Measurements from ENCODE around the gene FAM217A. TPM values are rescaled to one million over a fixed set of nuclear protein-coding genes. Genes with fewer than 3 reads are reported as not detected.

FAM217A gene
- total and polyA plus RNA-seq, 9 of the 15 experiments (the other 6 are each of a cell fraction or from before 2014, with no cell fraction given): not detected

DNA sequence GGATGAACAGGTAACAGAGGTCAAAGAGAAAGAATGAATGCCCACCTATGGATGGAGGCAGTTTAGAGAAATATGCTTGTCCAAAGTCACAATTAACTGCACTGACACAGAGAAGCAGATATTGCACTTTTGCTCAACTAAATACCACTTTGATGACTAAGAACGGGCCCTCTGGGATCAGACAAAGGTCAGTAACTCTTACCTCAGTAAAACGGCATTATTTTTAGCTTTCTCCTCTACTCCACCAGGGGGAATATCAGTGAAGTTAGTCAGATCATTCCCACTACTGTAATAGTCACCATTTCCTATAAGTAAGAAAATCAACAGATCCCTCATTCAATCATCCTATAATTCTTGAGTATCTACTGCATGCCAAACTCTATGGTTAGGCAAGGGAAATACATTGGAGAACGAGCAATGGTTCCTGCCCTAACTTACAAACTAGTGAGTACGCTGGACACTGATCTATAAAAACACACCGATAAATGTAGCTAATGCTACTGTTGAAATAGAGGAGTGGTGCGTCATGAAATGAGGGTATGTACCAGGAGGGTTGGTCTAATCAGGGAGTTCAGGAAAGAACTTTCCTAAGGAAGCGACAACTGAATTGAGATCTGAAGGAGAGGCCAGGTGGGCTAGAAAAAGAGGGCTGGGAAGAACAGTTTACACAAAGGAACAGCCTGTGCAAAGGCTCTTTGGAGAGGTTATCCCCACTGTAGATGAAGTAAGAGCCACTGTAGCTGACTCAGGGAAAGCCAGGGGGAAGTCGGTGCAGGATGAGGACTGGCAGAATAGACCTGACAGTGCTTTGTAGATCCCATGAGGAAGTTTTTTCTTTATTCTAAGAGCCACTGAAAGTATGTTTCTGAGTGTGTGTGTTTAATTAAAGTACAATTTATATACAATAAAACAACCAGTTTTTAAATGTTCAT lies 47.3 kb upstream of the FAM217A start:
- in situ Hi-C loops (cut with MboI): no loop called here
- H3K27me3 ChIP-seq (ENCODE audit: control insufficient read depth in 2 of 2, insufficient read depth in 2 of 2, low read length in 2 of 2): no peaks in the 10 kb centered on the region
- no TSS peak for BruUV-seq (replicated peaks)
- 55% methylated on average over 8 of the region's 8 CpGs for WGBS (ENCODE audit: insufficient coverage, low coverage, missing lambda C conversion rate)
- H3K36me3 ChIP-seq (ENCODE audit: control insufficient read depth, insufficient read depth, low read length): peaks cover 86% of the 10 kb centered on the region
- ATAC-seq (peak; percentile 81), DNase-seq (ENCODE audit: extremely low read depth in 1 of 4, low spot score in 3 of 4) (peak in 2 of 4 experiments; percentile 45 to 46), FAIRE-seq (no peak)
- no peak overlapping the region for H3K4me3 ChIP-seq
- 0 out of 3 replicates have a peak overlapping the region, but pooled peaks have one; percentile 18 for H3K27ac ChIP-seq (ENCODE audit: extremely low read depth, low read depth, low read length)
- no peaks in the 10 kb centered on the region for H4K20me1 ChIP-seq (replicated peaks; ENCODE audit: control insufficient read depth, insufficient read depth, low read length)
- CTCF ChIA-PET (ENCODE audit: low intra/inter-chr PET ratio): no interaction called here
- intact Hi-C loops (cut with micrococcal nuclease): loop anchor here (1.0 kb wide), 1 partner anchor 30 kb away; no protein-coding TSS in a partner anchor
- no peaks in the 10 kb centered on the region for H3K9me1 ChIP-seq (ENCODE audit: control insufficient read depth, insufficient read depth, low read length)
- H2AFZ ChIP-seq (ENCODE audit: low read depth, low read length): no peak overlapping the region
- H3K9ac ChIP-seq (ENCODE audit: insufficient read depth in 1 of 2, low read depth in 2 of 2, low read length in 2 of 2): no peak overlapping the region
- H3K4me1 ChIP-seq (replicated peaks in 1 of 2; ENCODE audit: control insufficient read depth in 2 of 2, insufficient read depth in 2 of 2, low read length in 2 of 2): peaks cover 0 to 33% of the 10 kb centered on the region in 2 experiments; a peak in 2 of 5 replicates
- no peaks in the 10 kb centered on the region for H3K9me3 ChIP-seq (replicated peaks; ENCODE audit: control insufficient read depth, insufficient read depth, low read depth, low read length)
- POLR2A ChIA-PET: interaction anchor here (0.7 to 2.6 kb wide), 6 partner anchors 9 to 782 kb away, joined by 3 to 15 read pairs (median 3); partner anchors contain the start of gene ECI2
- H3K4me2 ChIP-seq (ENCODE audit: insufficient read depth, low read length): no peak overlapping the region
- no peaks in the 10 kb centered on the region for H3K79me2 ChIP-seq (ENCODE audit: control insufficient read depth, insufficient read depth, low read length)
- TF ChIP-seq CEBPG (CRISPR knock-in tag; IDR thresholded peaks at IDR 0.05) (0 out of 2 replicates have a peak, but pooled peaks have one; percentile 2), CEBPG (tag; conservative IDR thresholded peaks at IDR 0.05 in 1 of 2, IDR thresholded peaks at IDR 0.05 in 1 of 2) (no peak), CREB3L1 (IDR thresholded peaks at IDR 0.05; ENCODE audit: borderline replicate concordance, low read depth) (no peak), HMGN3 (IDR thresholded peaks at IDR 0.05; ENCODE audit: borderline replicate concordance, extremely low read depth, insufficient read length, low read depth, low read length) (no peak), ZNF445 (CRISPR knock-in tag; IDR thresholded peaks at IDR 0.05; ENCODE audit: low read depth) (no peak), BRF1 (IDR thresholded peaks at IDR 0.05; ENCODE audit: borderline replicate concordance, extremely low read depth, insufficient read length) (no peak), HIVEP1 (CRISPR knock-in tag; IDR thresholded peaks at IDR 0.05) (no peak), CBX1 (IDR thresholded peaks at IDR 0.05; ENCODE audit: low read depth) (no peak), ZSCAN32 (CRISPR knock-in tag; IDR thresholded peaks at IDR 0.05) (peak; percentile 52; the same call in 1 of the 2 replicates), C11orf30 (IDR thresholded peaks at IDR 0.05; ENCODE audit: low read depth) (no peak), SIRT6 (IDR thresholded peaks at IDR 0.05; ENCODE audit: low read depth, low read length) (no peak), ZNF395 (CRISPR knock-in tag; IDR thresholded peaks at IDR 0.05) (no peak), PHB (CRISPR knock-in tag; IDR thresholded peaks at IDR 0.05) (no peak), DPF2 (IDR thresholded peaks at IDR 0.05) (peak; percentile 27; the same call in 1 of the 2 replicates), CCNT2 (IDR thresholded peaks at IDR 0.05; ENCODE audit: borderline replicate concordance, extremely low read depth, insufficient read length, low read depth, low read length) (no peak), ZNF124 (CRISPR knock-in tag; IDR thresholded peaks at IDR 0.05) (no peak), ZNF3 (CRISPR knock-in tag; IDR thresholded peaks at IDR 0.05) (no peak), KHSRP (IDR thresholded peaks at IDR 0.05) (no peak), CBX5 (IDR thresholded peaks at IDR 0.05; ENCODE audit: borderline replicate concordance, low read depth) (no peak), ZNF274 (IDR thresholded peaks at IDR 0.05; ENCODE audit: borderline replicate concordance, low read depth, low read length) (no peak)
